ENCODE measurements around the gene ANKRD12. TPM values are rescaled to one million over a fixed set of nuclear protein-coding genes. Genes with fewer than 3 reads are reported as not detected.
"Not testable (repeated sequence)": the region's sequence is repeated elsewhere in the genome, so short reads cannot be mapped to it uniquely, and the experiment has no call there.

ANKRD12 gene
- total RNA-seq, 3 donors from 2014 or later: 47.7 to 66.9 (median 51.5) TPM

GRCh38 chr18:9091066-9091476, 45.5 kb upstream of the ANKRD12 start:
- no peak for DNase-seq (ENCODE audit: low spot score in 2 of 2)
- Histone ChIP-seq H3K4me1 (no peaks in the 10 kb centered on the region), H3K9me3 (no peaks in the 10 kb centered on the region), H3K27ac (no peak overlapping the region), H3K36me3 (no peaks in the 10 kb centered on the region), H3K27me3 (no peaks in the 10 kb centered on the region), H3K4me3 (no peak overlapping the region)
- intact Hi-C loops (cut with DNase I; ENCODE audit: low total_unique reads): no loop called here
- no peak for TF ChIP-seq POLR2A (IDR thresholded peaks at IDR 0.05)
- TF ChIP-seq CTCF (IDR thresholded peaks at IDR 0.05): no peak
- no peak for TF ChIP-seq POLR2AphosphoS5 (IDR thresholded peaks at IDR 0.05)

GRCh38 chr18:9092665-9093064, 43.9 kb upstream of the ANKRD12 start:
- intact Hi-C loops (cut with DNase I; ENCODE audit: low total_unique reads): no loop called here
- Histone ChIP-seq H3K27me3 (no peaks in the 10 kb centered on the region), H3K27ac (no peak overlapping the region), H3K4me3 (no peak overlapping the region), H3K9me3 (no peaks in the 10 kb centered on the region), H3K4me1 (no peaks in the 10 kb centered on the region), H3K36me3 (no peaks in the 10 kb centered on the region)
- no peak for TF ChIP-seq POLR2AphosphoS5 (IDR thresholded peaks at IDR 0.05)
- no peak for TF ChIP-seq CTCF (IDR thresholded peaks at IDR 0.05)
- TF ChIP-seq POLR2A (IDR thresholded peaks at IDR 0.05): no peak
- no peak for DNase-seq (ENCODE audit: low spot score in 2 of 2)

- H3K36me3 ChIP-seq; DNase-seq (ENCODE audit: low spot score in 2 of 2); H3K9me3 ChIP-seq; H3K4me1 ChIP-seq; intact Hi-C loops (cut with DNase I; ENCODE audit: low total_unique reads); H3K4me3 ChIP-seq; H3K27me3 ChIP-seq; H3K27ac ChIP-seq: not testable (repeated sequence)
These were observed 43.5 kb upstream of the ANKRD12 start for GRCh38 chr18:9093109-9093508.

- DNase-seq (ENCODE audit: low spot score in 2 of 2): no peak
- TF ChIP-seq CTCF (IDR thresholded peaks at IDR 0.05) (no peak), POLR2A (IDR thresholded peaks at IDR 0.05) (no peak), POLR2AphosphoS5 (IDR thresholded peaks at IDR 0.05) (no peak)
- no peaks in the 10 kb centered on the region for H3K36me3 ChIP-seq
These were observed 42.0 kb upstream of the ANKRD12 start for GRCh38 chr18:9094307-9095226.

GRCh38 chr18:9095297-9096006, 41.1 kb upstream of the ANKRD12 start:
- Histone ChIP-seq H3K27me3 (no peaks in the 10 kb centered on the region), H3K36me3 (no peaks in the 10 kb centered on the region), H3K4me3 (no peak overlapping the region), H3K4me1 (no peaks in the 10 kb centered on the region), H3K27ac (no peak overlapping the region), H3K9me3 (no peaks in the 10 kb centered on the region)
- intact Hi-C loops (cut with DNase I; ENCODE audit: low total_unique reads): no loop called here
- no peak for DNase-seq (ENCODE audit: low spot score in 2 of 2)
- TF ChIP-seq POLR2A (IDR thresholded peaks at IDR 0.05) (no peak), CTCF (IDR thresholded peaks at IDR 0.05) (no peak), POLR2AphosphoS5 (IDR thresholded peaks at IDR 0.05) (no peak)

More at GRCh38 chr18:9094307-9095226, 42.0 kb upstream of the ANKRD12 start:
- Histone ChIP-seq H3K27me3 (no peaks in the 10 kb centered on the region), H3K27ac (no peak overlapping the region), H3K4me1 (no peaks in the 10 kb centered on the region), H3K4me3 (no peak overlapping the region), H3K9me3 (no peaks in the 10 kb centered on the region)
- intact Hi-C loops (cut with DNase I; ENCODE audit: low total_unique reads): no loop called here

Data from breast epithelium (tissue), 4 donors.